HUES48 (cell line): ENCODE measurements around the gene ARID4B.

ENCODE experiments used
- H3K27ac ChIP-seq: one replicate; pipeline ENCODE4 v1.7.0; 2013; ENCODE audit warnings: low read depth, low read length, inconsistent platforms
- H3K27me3 ChIP-seq: 2 replicates; pipeline ENCODE4 v1.6.1; 2013; ENCODE audit warnings: mild to moderate bottlenecking, low read length; ENCODE audit not compliant: control insufficient read depth, insufficient read depth
- H3K36me3 ChIP-seq: 2 replicates; pipeline ENCODE4 v1.6.1; 2013; ENCODE audit warnings: low read length; ENCODE audit not compliant: control insufficient read depth, insufficient read depth
- H3K4me1 ChIP-seq: 2 replicates; pipeline ENCODE4 v1.6.1; 2013; ENCODE audit warnings: mild to moderate bottlenecking, low read length; ENCODE audit not compliant: control insufficient read depth, insufficient read depth
- H3K4me3 ChIP-seq: 2 replicates; pipeline ENCODE4 v1.5.1; 2013; ENCODE audit warnings: mild to moderate bottlenecking, low read depth, low read length
- H3K9ac ChIP-seq: 2 replicates; pipeline ENCODE4 v1.6.1; 2013; ENCODE audit warnings: mild to moderate bottlenecking, low read depth, low read length, moderate library complexity
- H3K9me3 ChIP-seq: 2 replicates; pipeline ENCODE4 v1.6.1; 2013; ENCODE audit warnings: low read length; ENCODE audit not compliant: control insufficient read depth, insufficient read depth

Gene ARID4B

DNA sequence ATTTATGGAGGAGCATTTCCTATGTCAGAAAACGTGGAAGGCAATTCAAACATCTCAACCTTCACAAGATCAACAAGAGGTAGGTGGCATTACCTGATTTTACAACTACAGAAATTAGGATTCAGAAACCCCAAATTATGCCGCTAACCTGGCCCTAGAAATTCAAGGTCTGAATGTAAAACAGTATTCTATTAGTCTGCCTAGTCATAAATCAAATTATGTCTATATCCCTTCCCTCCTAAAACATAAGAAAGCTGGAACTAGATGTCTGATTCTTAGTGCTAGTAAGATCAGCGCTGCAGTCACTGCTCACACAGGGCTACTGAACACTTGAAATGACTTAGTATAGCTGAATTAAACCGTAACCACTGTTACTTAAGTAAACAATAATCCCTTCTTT, 200.8 kb downstream of the ARID4B start:
- Histone ChIP-seq H3K4me1 (peaks cover 5% of the 10 kb centered on the region), H3K4me3 (peak overlapping the region; percentile 94), H3K27ac (peak overlapping the region; percentile 4), H3K27me3 (no peaks in the 10 kb centered on the region), H3K9ac (peak overlapping the region; percentile 99), H3K9me3 (no peaks in the 10 kb centered on the region), H3K36me3 (peaks cover 45% of the 10 kb centered on the region)

DNA sequence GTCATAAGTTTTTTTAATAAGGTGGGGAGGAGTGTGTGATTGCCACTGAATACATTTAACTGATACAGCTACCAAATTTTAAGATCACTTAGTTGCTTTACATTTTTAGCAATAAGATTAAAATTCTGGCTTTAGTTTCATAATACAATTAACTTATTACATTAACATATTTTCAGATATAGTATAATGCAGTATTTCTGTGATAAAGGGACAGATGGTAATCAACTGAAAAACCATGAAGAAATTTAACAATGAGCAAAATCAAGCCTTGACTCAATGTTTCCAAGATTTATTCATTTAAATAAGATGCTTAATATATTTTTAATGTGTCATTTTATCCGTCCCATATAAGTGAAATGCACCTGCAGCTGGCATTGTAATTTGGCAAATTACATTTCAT, 203.3 kb downstream of the ARID4B start:
- H3K9ac ChIP-seq, result no peak overlapping the region
- peaks cover 60% of the 10 kb centered on the region for H3K36me3 ChIP-seq
- H3K4me1 ChIP-seq, result peaks cover 5% of the 10 kb centered on the region
- no peaks in the 10 kb centered on the region for H3K9me3 ChIP-seq
- H3K27me3 ChIP-seq, result no peaks in the 10 kb centered on the region
- H3K4me3 ChIP-seq, result no peak overlapping the region
- no peak overlapping the region for H3K27ac ChIP-seq

DNA sequence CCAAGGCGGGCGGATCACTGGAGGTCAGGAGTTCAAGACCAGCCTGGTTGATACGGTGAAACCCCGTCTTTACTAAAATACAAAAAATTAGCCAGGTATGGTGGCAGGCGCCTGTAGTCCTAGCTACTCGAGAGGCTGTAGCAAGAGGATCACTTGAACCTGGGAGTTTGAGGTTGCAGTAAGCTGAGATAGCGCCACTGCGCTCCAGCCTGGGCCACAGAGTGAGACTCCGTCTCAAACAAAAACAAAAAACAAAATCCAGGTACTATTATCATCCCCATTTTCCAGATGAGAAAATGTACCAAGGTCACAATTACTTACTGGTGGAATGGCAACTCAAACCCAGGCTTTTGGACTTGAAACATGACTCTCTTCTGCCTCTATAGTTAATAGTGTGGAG, 203.9 kb downstream of the ARID4B start:
- peaks cover 66% of the 10 kb centered on the region for H3K36me3 ChIP-seq
- H3K9me3 ChIP-seq, result no peaks in the 10 kb centered on the region
- no peak overlapping the region for H3K9ac ChIP-seq
- no peaks in the 10 kb centered on the region for H3K27me3 ChIP-seq
- H3K27ac ChIP-seq, result no peak overlapping the region
- no peak overlapping the region for H3K4me3 ChIP-seq
- H3K4me1 ChIP-seq, result peaks cover 5% of the 10 kb centered on the region

DNA sequence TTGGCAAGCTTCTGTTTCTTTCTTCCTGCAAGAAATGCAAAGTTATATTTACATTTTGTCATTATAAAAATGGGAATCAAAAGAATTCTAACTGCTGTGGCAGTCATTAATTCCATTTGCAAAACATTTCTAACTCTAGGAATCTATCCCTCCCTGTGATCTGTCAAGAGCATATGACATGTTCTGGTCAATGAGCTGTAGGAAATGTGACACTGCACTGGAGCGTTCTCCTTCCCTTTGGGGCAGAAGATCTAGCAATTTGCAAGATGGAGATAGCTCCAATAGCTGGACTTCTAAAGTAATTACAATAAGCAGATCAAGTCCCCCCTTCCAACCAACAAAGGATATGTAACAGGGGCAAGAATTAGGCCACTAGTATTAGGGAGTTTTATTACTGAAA, 205.6 kb downstream of the ARID4B start:
- H3K27ac ChIP-seq, result no peak overlapping the region
- peaks cover 83% of the 10 kb centered on the region for H3K36me3 ChIP-seq

More for the DNA sequence above, 205.6 kb downstream of the ARID4B start:
- no peaks in the 10 kb centered on the region for H3K9me3 ChIP-seq
- no peak overlapping the region for H3K9ac ChIP-seq
- no peaks in the 10 kb centered on the region for H3K27me3 ChIP-seq
- peaks cover 5% of the 10 kb centered on the region for H3K4me1 ChIP-seq
- H3K4me3 ChIP-seq, result no peak overlapping the region
